Activated T-cell treated with anti-CD3 and anti-CD28 coated beads for 1 hour (primary cell): ENCODE results near the gene PTPRZ1.

Experiments used
- DNase-seq: peaks from one replicate; pipeline ENCODE4 v3.0.0-alpha.2; 2020; ENCODE audit warnings: low read depth

Gene PTPRZ1

DNA sequence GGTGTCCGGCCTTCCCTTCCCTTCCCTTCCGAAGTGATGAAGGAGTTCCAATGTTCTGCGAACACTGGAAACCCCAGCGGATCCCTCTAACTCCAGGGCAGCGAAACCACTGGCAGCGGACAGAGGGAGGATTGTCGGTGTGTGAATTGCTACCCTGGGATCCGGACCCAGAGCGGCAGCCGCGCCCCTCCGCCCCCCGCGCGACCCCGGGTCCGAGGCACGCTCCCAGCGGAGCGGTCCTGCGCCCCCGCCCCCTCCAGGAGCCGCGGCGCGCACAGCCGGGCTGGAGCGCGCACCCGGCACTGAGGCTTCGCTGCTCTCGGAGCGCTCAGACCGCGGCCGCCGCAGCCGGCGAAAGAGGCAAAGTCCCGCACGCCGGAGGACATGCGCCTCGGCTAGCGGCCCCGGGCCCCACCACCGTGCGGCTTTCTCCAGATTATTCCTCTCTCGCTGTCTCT lies at the start of gene PTPRZ1:
Gene PTPRZ1, plus strand, starts transcription at position 331 of the 458 bp plus-strand sequence. CDS start 339 bp downstream, outside the sequence.
- DNase-seq, result no peak

DNA sequence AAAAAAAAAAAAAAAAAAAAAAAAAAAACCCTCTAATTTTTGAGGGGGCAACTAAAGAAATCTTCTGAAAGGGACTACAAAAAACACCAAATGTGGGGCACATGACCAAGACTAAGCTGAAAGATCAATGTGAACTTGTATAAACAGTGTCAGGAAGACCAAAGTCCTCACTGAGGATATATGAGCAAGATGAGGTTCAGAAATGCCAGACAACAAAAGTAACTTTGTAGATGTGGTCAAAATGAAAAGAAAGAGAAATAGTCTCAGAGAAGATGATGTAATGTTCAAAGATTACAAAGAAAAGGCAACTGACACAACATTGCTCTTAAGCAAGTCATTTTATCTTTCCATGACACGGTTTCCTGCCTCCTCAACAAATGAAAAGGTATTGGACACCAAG lies 48.7 kb upstream of the PTPRZ1 start:
- no peak for DNase-seq

DNA sequence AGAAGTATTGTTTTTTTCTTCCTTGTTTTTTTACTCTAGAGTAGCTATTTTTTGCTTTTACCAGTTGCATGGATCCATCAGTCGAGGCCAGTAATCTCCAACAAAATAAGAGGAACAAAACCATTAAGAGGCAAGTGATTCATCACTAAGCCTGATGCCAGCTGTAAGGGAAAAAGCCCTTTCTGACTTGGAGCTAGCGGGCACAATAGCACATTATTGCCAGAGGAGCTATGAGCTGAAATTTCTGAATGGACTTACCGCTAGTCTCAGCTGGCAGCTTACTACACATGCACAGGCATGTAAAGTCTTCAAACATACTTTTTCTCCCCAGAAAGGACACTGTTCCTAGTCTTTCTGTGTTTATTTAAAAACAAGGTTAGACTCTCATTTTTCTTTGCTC lies 41.6 kb upstream of the PTPRZ1 start:
- no peak for DNase-seq

DNA sequence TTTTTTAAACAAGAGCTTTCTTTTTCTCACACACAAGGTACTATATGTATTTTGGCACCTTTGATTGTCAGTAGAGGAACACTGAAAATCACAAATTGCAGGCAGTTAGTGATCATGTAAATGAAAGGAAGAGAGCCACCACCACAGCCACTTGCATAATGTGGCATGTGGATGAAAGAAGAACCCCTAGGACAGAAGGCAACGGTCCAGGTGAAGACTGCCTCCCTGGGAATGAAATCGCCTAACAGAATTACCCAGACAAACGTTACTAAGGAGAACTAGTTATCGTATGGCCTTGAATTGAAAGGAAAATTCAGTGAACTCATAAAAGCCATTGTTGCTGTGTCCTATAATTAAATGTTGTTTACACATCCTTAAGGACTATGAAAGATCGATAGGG lies 41.2 kb upstream of the PTPRZ1 start:
- DNase-seq, result no peak

DNA sequence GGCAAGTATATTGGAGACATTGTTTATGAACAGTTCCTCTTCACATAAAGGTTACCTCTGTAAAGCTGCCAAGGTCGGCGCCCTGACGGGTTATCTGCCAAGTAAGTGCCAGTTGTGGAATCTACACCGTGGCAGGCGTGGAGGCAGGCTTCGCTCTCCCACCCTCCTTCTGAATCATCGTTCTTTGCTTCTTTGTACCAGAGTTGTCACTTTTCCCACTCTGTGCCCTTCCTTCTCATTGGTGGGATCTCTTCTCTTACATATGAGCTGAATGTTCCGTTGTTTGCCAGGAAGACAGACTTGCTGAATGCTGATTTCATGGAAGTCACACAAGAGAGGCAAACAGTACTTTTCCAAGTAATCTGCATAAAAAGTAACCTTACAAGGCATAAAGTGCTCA lies 40.6 kb upstream of the PTPRZ1 start:
- DNase-seq, result no peak

DNA sequence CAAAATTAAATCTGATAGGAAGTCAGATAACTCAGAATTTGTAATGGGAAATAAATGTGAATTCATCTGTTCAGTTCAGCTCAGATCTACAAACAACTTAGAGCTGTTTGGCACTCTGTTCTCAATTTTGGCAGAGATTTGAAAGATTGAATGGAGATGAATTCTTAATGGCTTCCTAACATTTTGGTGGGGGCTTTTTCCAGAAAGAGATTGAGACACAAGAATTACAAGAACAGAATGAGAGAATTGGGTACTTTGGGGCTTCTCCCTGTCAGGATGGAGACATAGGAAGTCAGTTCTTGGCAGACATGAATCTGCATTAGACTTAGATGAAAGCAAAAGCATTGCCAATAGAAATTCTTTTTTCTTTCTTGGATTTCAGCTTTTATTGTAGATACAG lies 39.0 kb upstream of the PTPRZ1 start:
- DNase-seq, result no peak

DNA sequence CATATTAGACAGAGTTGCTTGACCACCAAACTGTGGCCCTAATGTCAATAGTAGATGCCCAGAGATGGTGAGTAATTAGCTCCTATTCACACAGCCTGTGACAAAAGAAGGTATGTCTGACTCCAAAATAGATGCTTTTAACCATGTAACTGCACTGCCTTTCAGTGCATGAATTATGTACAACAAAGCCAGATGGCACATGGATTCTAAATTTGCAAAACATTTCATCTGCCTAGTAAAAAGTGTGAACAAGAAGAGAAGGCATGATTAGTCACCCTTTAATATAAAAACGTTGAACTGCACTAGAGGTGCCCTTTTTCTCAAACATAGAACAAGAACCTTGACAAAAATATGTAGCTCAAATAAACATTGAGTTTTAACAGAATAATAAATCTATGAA lies 35.5 kb upstream of the PTPRZ1 start:
- DNase-seq, result no peak

DNA sequence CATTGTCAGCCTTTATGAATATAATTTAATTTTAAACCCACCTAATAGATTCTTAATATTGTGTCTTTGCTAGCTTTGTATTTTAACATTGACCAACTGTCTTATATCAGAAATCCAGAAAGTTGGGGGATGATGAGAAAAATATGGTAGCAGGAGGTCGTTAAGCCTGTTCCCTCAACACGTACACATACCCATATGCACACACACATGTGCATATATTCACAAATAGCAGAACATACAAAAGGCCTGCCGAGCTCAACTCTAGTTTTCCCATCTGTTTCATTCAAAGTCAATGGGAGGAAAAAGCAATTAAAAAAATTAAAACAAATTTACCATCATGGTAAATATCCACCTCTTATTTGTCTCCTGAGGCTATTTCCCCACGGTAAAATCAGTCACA lies 25.9 kb upstream of the PTPRZ1 start:
- DNase-seq, result no peak

DNA sequence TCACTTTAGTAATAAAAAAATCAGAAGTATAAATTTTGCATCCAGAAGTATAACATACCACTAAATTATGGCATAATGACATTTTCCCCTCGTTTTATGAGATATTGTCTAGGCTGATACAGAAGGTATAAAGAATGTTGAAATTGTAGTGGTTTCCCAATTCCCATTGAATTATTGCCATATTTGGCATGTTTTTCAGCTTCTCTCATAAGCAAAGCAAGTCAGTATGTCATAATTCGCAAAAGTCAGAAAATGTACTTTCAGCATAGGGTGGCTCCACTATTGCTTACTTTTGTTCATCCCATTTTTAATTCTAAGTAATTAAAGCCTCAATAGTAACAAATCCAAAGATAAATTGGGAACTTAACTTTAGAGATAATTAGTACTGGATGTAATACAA lies 19.7 kb upstream of the PTPRZ1 start:
- DNase-seq, result no peak

DNA sequence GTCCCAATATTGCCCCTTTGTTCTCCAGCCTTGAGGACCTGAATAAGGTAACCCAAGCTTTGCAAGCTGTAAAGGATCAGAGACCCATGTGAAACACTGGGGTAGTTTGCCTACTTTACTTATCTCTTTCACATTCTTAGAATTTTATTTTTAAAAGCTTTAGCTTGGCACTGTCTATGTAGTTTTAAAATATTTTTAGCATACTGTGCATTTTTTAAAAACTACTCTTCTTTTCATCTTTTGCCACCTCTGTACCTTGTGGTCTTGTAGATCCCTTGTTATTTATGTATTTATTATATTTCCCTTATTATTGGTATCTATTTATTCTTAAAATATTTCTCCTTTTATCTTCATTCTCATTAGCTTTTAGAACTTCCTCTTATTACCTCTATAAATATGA lies 12.0 kb upstream of the PTPRZ1 start:
- DNase-seq, result no peak

DNA sequence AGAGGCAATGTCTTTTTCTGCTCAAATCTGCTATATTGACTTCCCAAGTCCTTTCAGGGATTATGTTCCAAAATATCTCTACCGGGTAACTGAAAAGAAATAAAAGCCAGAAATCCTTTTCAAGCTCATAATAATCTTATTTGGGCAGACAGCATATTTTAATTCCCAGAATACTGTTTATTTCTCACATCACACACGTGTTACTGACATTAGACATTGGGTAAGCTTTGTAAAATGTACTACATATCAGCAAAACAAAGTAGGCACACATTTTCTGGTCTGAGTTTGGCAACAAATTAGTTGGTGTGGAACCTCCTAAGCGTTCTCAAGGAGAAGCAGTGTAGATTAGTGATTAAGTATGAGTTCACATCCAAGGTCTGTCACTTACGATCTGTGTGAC lies 10.4 kb upstream of the PTPRZ1 start:
- no peak for DNase-seq

DNA sequence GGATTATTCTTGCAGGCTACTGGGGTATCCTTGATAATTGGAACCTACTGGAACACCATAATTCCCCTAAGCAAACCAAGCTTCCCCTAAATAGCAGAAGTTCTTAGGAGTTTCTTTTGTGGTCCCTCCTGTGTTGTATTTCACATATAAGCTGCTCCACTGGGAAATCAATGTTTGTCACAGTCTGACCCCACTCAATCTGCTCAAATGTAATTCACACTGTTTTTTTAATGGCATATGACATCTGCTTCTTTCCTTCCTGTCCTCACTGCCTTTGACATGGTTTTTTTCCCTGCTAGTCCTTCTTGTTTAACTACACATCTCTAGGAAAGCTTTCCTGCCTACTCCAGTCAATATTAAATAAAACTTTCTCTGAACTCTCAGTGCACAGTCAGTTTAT lies 1.8 kb upstream of the PTPRZ1 start:
- no peak for DNase-seq

DNA sequence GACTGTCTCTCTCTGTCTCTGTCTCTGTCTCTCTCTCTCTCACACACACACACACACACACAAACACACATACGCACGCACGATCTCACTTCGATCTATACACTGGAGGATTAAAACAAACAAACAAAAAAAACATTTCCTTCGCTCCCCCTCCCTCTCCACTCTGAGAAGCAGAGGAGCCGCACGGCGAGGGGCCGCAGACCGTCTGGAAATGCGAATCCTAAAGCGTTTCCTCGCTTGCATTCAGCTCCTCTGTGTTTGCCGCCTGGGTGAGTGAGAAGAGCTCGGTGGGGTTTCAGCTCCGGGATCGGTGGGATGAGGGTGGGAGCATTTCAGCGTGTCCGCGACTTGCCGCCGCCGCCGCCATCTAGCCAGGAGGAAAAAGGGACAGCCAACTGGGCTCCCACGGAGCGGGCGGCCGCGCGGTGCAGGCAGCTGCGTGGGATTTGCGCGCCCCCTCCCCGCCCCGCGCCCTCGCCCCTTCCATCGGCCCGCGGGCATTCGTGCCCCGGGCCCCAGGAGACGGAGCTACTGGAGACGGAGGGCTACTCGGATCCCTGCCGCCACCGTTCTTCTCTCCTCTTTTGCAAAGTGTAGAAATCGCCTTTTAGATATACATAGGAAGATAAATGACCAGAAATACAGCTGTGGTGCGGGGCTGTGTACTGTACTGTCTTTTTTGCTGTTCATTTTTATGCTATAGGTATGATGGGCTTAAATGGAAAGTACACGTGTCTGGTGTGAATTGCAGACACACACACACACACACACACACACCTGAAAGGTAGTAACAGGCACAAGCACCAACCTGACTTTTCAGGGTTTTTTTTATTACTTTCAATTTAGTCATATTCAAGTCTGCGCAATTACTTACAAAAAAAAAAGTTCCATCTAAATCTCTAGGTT lies 581 bp downstream of the PTPRZ1 start:
- DNase-seq, result no peak

DNA sequence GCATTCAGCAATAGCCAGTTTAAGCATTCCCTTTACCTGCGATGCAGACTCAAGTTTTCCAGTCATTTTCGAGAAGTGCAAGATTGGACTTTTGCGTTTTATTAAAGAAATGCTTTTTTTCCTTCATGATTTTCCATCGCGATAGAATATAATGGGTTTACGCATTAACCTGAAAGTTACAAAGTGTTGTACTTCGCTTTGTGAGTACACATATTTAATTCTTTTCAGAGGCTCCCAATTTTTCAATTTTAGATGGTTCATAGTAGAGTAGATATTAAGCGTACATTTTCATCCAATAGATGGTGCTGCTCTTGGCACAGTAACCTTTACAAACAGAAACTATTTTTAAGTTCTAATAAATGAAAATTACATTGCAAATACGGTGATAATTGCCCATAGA lies 1.3 kb downstream of the PTPRZ1 start:
- no peak for DNase-seq

DNA sequence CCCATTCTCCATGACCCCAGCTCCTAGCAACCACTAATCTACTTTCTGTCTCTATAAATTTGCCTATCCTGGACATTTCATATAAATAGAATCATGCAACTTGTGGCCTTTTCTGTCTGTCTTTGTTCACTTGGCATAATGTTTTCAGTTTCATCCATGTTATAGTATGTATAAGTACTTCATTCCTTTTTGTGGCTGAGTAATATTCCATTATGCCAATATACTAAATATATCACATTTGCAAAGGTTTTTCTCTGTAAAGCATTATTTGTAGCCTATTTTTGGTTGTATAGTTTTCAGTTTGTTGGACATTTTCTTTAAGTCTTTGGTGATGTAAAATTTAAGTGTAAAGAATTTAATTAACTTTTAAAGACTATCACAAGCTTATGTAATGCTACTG lies 2.2 kb downstream of the PTPRZ1 start:
- no peak for DNase-seq

DNA sequence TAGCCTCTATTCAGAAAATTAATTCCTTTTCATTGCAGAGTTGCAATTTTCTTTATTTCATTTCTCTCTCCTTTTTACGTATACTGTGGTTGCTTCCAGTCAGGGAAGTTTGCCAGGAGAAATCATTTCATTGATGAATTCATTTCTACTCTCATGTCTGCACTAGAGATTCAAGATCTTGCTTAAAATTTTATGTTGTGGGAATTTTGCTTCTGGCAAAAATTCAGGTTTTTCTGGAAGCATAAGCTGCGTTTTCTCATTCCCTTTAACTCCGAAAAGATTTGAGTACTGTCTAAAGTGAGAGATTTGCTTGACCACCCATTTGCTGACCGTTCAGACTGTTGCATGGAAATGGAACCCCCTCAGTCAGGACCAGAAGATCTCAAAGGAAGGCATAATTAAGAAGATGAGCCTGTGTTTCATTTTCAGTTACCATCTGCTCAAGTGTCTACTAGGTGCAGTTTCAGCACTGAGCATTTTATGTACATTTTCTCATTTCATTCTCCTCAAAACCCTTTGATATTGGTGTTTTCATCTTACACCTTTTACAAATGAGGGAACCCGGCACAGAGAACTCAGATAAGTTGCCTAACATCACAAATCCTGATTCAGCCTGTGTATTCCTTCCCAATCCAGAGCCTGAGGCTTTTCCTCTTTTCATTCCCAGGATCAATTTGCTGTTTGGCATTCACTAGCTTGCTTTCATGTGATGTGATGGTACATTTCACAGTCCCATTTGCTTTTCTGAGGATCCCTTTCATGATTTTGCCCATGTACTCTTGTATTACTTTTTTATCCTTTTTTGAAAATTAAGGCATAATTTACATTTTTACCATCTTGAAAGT lies 3.9 kb downstream of the PTPRZ1 start:
- no peak for DNase-seq

DNA sequence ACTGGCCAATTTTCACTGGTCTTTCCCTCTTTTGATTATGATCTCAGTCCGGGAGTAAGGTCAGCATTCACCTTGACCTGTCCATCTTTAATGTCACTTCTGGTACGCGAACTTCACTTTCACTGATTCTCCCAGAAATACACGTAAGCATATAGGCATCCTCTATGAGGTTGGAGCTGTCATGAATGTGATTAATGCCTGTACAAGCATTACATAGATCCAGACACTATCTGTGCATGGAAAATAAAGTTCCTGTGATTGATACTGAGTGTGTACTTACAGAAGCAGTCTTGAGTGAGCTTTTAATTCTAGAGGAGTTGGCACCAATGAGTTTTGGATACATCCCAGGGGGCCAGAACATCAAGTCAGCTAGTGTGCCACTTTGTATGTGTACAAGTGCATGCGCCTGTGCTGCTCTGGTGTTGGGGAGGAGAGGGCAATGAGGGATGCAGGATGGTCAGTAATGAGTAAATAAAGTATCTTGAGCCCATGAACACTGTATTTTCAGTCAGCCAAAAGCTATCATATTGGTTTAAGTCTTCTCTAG lies 6.0 kb downstream of the PTPRZ1 start:
- DNase-seq, result no peak

DNA sequence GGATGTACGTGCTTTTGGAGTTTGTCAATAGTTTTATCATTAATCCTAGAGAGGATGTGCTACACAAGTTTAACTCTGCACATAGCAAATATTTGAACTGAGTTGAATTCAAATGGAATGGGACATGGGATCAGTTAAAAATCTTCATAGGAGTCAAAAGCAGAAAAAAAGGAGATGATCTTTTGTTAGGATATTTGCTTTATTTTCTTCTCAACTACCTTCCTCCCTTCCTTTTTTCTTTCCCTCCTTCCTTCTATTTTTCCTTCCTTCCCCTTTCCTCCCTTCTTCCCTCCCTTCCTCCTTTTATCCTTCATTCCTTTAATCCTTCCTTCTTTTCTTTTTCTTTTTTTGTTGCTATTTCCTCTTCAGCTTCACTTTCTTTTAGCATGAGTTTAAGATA lies 6.6 kb downstream of the PTPRZ1 start:
- DNase-seq, result no peak

DNA sequence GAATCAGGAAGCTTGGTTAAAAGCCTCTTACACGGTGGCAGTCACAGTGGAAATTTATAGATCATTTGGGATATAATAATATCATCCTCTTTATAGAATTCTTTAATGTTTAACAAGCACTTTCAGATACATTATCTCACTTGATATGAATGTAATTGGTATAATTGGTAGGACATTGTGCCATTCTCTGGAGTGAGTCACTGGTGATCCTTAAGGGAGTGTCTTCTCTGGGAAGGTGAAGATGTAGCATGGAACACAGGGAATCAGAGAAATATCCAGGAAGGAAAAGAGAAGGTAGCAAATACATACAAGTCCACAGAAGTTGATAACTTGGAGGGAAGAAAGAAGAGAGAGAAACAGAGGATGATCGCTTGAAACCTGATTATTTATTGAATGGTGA lies 9.8 kb downstream of the PTPRZ1 start:
- DNase-seq, result no peak

DNA sequence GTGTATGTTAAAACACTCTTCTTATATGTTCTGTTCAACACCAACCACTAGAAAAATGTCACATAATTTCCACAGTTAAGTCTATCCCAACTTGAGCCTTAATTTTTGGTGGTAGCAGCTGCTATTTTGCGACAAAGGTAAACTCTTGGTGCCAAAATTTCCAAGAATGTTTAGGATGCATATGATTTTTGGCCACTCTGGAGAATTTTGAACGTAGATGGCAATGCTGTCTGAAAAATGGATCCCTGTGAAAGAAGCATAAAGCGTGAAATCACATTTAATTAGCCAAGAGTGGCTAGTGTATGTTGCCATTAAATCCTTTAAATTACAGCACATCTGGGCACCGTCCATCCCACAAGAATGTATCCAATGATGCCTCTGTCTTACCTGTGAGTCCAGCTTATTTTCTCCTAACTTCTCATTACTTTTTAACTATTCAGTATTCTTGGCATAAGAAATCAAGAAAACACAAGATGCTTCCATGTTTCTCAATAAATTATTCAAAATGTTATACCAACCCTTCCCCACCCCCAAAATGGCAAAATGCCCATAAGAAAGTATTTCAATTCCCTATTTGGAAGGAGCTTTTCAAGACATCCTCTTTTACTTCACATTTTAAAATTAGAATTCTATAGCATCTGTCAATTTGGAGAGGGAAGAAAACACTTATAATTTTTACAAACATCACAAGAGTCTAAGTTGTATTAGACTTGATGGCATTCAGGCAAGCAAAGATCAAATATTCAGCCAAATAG lies 12.4 kb downstream of the PTPRZ1 start:
- DNase-seq, result no peak

DNA sequence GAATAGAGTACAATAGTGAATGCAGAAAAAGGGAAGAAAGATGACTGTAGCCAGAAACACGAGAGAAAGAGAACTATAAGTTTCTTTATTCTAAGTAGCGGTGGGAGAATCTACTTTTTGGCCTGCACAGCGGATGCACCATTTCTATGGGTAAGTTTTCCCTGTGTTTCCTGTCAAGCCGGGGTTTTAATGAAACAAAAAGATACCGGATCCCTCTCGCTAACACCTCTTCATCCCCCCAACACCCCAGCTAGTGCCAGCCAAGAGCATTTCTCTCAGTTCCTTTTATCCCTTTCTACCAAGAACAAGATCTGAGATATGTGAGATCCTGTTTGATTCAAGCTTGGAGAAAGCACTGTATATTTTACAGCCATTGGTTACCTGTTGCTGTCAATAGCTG lies 14.7 kb downstream of the PTPRZ1 start:
- no peak for DNase-seq

DNA sequence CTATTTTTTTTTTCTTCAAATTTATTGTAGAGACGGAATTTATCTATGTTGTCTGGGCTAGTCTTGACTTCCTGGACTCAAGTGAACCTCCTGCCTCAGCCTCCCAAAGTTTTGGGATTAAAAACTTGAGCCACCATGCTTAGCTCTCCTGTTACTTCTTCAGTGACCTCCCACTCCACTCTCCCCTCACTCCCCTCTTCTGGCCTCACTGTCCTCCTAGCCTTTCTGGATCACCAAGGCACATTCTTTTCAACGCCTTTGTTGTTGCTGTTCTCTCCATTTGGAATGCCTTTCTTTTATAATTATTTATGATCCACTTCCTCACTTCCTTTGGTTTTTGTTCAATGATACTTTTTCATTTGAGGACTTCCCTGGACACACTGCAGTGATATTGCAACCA lies 17.9 kb downstream of the PTPRZ1 start:
- no peak for DNase-seq
